HepG2 (cell line): ENCODE measurements around the gene PAPSS1. TPM values are rescaled to one million over a fixed set of nuclear protein-coding genes. Genes with fewer than 3 reads are reported as not detected.

Experiments
- ARNT ChIP-seq: fragments of 450-650 bp; IDR thresholded peaks from 2 replicates; pipeline ENCODE4 v1.6.1; 2017
- CSRNP1 ChIP-seq: sonication (generic); formaldehyde crosslinking; IDR thresholded peaks from 2 replicates; pipeline ENCODE4 v1.8.1; 2023; ENCODE audit warnings: mild to moderate bottlenecking, missing genetic modification reagents
- HOXA5 ChIP-seq: sonication (generic); formaldehyde crosslinking; IDR thresholded peaks from 2 replicates; pipeline ENCODE4 v1.4.0; 2020; ENCODE audit warnings: missing genetic modification reagents
- KAT8 ChIP-seq: IDR thresholded peaks from 2 replicates; pipeline ENCODE4 v1.6.1; 2016; ENCODE audit warnings: missing genetic modification reagents, missing compliant biosample characterization
- MLX ChIP-seq: IDR thresholded peaks from 2 replicates; pipeline ENCODE4 v1.6.1; 2016
- PLSCR1 ChIP-seq: sonication (generic); formaldehyde crosslinking; IDR thresholded peaks from 2 replicates; pipeline ENCODE4 v1.5.0; 2020; ENCODE audit warnings: missing genetic modification reagents, mild to moderate bottlenecking, borderline replicate concordance
- REST ChIP-seq, 2 experiments: IDR thresholded peaks; 2 replicates each; pipeline ENCODE4 v1.6.1; 2011 to 2012; ENCODE audit warnings: low read length in 2 of 2, borderline replicate concordance in 1 of 2, low read depth in 1 of 2, mild to moderate bottlenecking in 1 of 2, moderate library complexity in 1 of 2
- SIX4 ChIP-seq: sonication (generic); formaldehyde crosslinking; IDR thresholded peaks from 2 replicates; pipeline ENCODE4 v1.4.0; 2020; ENCODE audit warnings: missing genetic modification reagents
- SKI ChIP-seq: fragments of 450-650 bp; IDR thresholded peaks from one replicate; pipeline ENCODE4 v1.6.1; 2018; ENCODE audit warnings: mild to moderate bottlenecking; ENCODE audit not compliant: partially characterized antibody
- SUZ12 ChIP-seq: fragments of 150-350 bp; IDR thresholded peaks from 2 replicates; pipeline ENCODE4 v1.6.1; 2014; ENCODE audit warnings: low read depth, low read length
- ZNF3 ChIP-seq: IDR thresholded peaks from 2 replicates; pipeline ENCODE4 v1.7.0; 2017; ENCODE audit warnings: inconsistent platforms
- ZNF33B ChIP-seq: sonication (generic); formaldehyde crosslinking; IDR thresholded peaks from 2 replicates; pipeline ENCODE4 v1.5.1; 2020; ENCODE audit warnings: mild to moderate bottlenecking, missing genetic modification reagents
- ZNF510 ChIP-seq: sonication (generic); formaldehyde crosslinking; IDR thresholded peaks from 2 replicates; pipeline ENCODE4 v1.4.0; 2020; ENCODE audit warnings: low read depth, mild to moderate bottlenecking, missing genetic modification reagents
- ZNF709 ChIP-seq: sonication (generic); formaldehyde crosslinking; IDR thresholded peaks from 2 replicates; pipeline ENCODE4 v1.5.0; 2020; ENCODE audit warnings: mild to moderate bottlenecking, missing genetic modification reagents
- ZNF790 ChIP-seq: sonication (generic); formaldehyde crosslinking; IDR thresholded peaks from 2 replicates; pipeline ENCODE4 v1.8.0; 2022; ENCODE audit warnings: missing genetic modification reagents, mild to moderate bottlenecking, borderline replicate concordance
- ZNF879 ChIP-seq: sonication (generic); formaldehyde crosslinking; IDR thresholded peaks from 2 replicates; pipeline ENCODE4 v1.8.1; 2023; ENCODE audit warnings: missing genetic modification reagents
- ZSCAN22 ChIP-seq: sonication (generic); formaldehyde crosslinking; IDR thresholded peaks from 2 replicates; pipeline ENCODE4 v1.4.0; 2020; ENCODE audit warnings: mild to moderate bottlenecking, missing genetic modification reagents
- polyA plus RNA-seq, 8 experiments: library from polyadenylated mRNA; depleted of rRNA in 3 of 8; stranded (reverse) in 7 of 8; unstranded in 1 of 8; fragments of >200 nt; fragmentation: Illumina TruSeq in 4 of 8; extraction: Trizol in 4 of 8; gene quantifications; 2 replicates each; pipeline versions ENCODE4 v1.2.1 to v1.2.3, GENCODE V29; 2011 to 2016; ENCODE audit warnings: low read depth in 4 of 8, missing spikeins in 1 of 8, mixed read lengths in 1 of 8; ENCODE audit not compliant: insufficient read depth in 1 of 8
- total RNA-seq, 5 experiments: library from RNA; depleted of rRNA; stranded (reverse); fragments of >200 nt; fragmentation: Illumina TruSeq; extraction: Trizol; gene quantifications; 2 replicates each; pipeline ENCODE4 v1.2.3, GENCODE V29; 2016; ENCODE audit warnings: low read depth in 1 of 5
- TF ChIP-seq, protein P1 (sequence below): sonication (generic); formaldehyde crosslinking; IDR thresholded peaks from 2 replicates; pipeline ENCODE4 v1.5.1; 2020; ENCODE audit warnings: mild to moderate bottlenecking, missing genetic modification reagents
- TF ChIP-seq, protein P2 (sequence below): sonication (generic); formaldehyde crosslinking; IDR thresholded peaks from 2 replicates; pipeline ENCODE4 v1.5.1; 2020; ENCODE audit warnings: mild to moderate bottlenecking, missing genetic modification reagents, borderline replicate concordance

Gene PAPSS1
- total and polyA plus RNA-seq, 2 of the 13 experiments (the other 11 are each of a cell fraction or from before 2014, with no cell fraction given), result 105 to 126 TPM

- no peak for TF ChIP-seq HOXA5 (CRISPR knock-in tag)
- peak; percentile 81; the same call in 1 of the 2 replicates for TF ChIP-seq ZNF510 (CRISPR knock-in tag)
- no peak for TF ChIP-seq SKI
- no peak for TF ChIP-seq ZNF3 (CRISPR knock-in tag)
- TF ChIP-seq, protein P1, sequence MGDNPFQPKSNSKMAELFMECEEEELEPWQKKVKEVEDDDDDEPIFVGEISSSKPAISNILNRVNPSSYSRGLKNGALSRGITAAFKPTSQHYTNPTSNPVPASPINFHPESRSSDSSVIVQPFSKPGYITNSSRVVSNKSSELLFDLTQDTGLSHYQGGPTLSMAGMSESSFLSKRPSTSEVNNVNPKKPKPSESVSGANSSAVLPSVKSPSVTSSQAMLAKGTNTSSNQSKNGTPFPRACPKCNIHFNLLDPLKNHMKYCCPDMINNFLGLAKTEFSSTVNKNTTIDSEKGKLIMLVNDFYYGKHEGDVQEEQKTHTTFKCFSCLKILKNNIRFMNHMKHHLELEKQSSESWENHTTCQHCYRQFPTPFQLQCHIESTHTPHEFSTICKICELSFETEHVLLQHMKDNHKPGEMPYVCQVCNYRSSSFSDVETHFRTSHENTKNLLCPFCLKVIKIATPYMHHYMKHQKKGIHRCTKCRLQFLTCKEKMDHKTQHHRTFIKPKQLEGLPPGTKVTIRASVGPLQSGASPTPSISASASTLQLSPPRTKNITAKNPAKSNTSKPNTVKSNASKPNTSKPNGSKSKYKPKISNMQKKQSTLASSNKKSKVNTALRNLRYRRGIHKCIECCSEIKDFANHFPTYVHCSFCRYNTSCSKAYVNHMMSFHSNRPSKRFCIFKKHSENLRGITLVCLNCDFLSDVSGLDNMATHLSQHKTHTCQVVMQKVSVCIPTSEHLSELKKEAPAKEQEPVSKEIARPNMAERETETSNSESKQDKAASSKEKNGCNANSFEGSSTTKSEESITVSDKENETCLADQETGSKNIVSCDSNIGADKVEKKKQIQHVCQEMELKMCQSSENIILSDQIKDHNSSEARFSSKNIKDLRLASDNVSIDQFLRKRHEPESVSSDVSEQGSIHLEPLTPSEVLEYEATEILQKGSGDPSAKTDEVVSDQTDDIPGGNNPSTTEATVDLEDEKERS (CRISPR knock-in tag), result peak; percentile 77; the same call in 1 of the 2 replicates
- TF ChIP-seq SUZ12, result no peak
- TF ChIP-seq PLSCR1 (CRISPR knock-in tag), result no peak
- TF ChIP-seq, protein P2, sequence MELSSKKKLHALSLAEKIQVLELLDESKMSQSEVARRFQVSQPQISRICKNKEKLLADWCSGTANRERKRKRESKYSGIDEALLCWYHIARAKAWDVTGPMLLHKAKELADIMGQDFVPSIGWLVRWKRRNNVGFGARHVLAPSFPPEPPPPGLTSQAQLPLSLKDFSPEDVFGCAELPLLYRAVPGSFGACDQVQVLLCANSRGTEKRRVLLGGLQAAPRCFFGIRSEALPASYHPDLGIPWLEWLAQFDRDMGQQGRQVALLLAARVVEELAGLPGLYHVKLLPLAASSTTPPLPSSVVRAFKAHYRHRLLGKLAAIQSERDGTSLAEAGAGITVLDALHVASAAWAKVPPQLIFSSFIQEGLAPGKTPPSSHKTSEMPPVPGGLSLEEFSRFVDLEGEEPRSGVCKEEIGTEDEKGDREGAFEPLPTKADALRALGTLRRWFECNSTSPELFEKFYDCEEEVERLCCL (CRISPR knock-in tag), result peak; percentile 70; the same call in 1 of the 2 replicates
- no peak for TF ChIP-seq ZSCAN22 (CRISPR knock-in tag)
- no peak for TF ChIP-seq ARNT
- no peak for TF ChIP-seq ZNF709 (CRISPR knock-in tag)
- TF ChIP-seq MLX (CRISPR knock-in tag), result no peak
- no peak for TF ChIP-seq ZNF790
- no peak for TF ChIP-seq ZNF33B
- TF ChIP-seq ZNF879 (CRISPR knock-in tag), result no peak
- TF ChIP-seq CSRNP1 (CRISPR knock-in tag), result no peak; the same call in 1 of the 2 replicates
- TF ChIP-seq KAT8 (CRISPR knock-in tag), result no peak
- TF ChIP-seq REST (IDR thresholded peaks at IDR 0.05; ENCODE audit: borderline replicate concordance in 1 of 2, low read depth in 1 of 2, low read length in 2 of 2), result no peak; a peak in 1 of 4 replicates
- TF ChIP-seq SIX4 (CRISPR knock-in tag), result no peak
Observed at GRCh38 chr4:107719207-107719921, 670 bp downstream of the PAPSS1 start (continued).
